Activated CD4-positive, alpha-beta T cell treated with anti-CD3 and anti-CD28 coated beads, Interleukin-2, amount 50 U/mL, for 4 hours (primary cell): Measurements from ENCODE around the gene CX3CR1.
A peak's percentile ranks its signal among the peaks of the same experiment; 100 is the strongest.
"Not testable (repeated sequence)": the region's sequence is repeated elsewhere in the genome, so short reads cannot be mapped to it uniquely, and the experiment has no call there.

Source experiments
- DNase-seq, 2 experiments: peaks; one replicate each; pipeline ENCODE4 v3.0.0-alpha.2; 2020

CX3CR1 gene

GRCh38 chr3:39279745-39280517 is at the start of gene CX3CR1:
CX3CR1 (minus strand) TSS chr3:39280036; CDS start chr3:39266509, 13,527 bp downstream.
- DNase-seq, result no peak

GRCh38 chr3:39329493-39329892 is 49.7 kb upstream of the CX3CR1 start, which contains the start of gene CCR8:
CCR8 (plus strand) TSS chr3:39329709; CDS start chr3:39332332, 2,623 bp downstream.
- DNase-seq, result no peak

GRCh38 chr3:39327746-39328349 is 48.0 kb upstream of the CX3CR1 start:
- no peak for DNase-seq

- DNase-seq, result no peak
Measured at GRCh38 chr3:39327053-39327745, 47.4 kb upstream of the CX3CR1 start.

- no peak for DNase-seq
Measured at GRCh38 chr3:39325236-39325635, 45.4 kb upstream of the CX3CR1 start.

- DNase-seq, result no peak
Measured at GRCh38 chr3:39323494-39323893, 43.7 kb upstream of the CX3CR1 start.

- no peak for DNase-seq
Measured at GRCh38 chr3:39322936-39323335, 43.1 kb upstream of the CX3CR1 start.

GRCh38 chr3:39322209-39322715 is 42.4 kb upstream of the CX3CR1 start:
- DNase-seq, result not testable (repeated sequence)

- not testable (repeated sequence) for DNase-seq
Measured at GRCh38 chr3:39321574-39321983, 41.7 kb upstream of the CX3CR1 start.

- DNase-seq, result no peak
Measured at GRCh38 chr3:39319249-39319648, 39.4 kb upstream of the CX3CR1 start.

- no peak for DNase-seq
Measured at GRCh38 chr3:39318301-39318700, 38.5 kb upstream of the CX3CR1 start.

- no peak for DNase-seq
Measured at GRCh38 chr3:39317571-39318169, 37.8 kb upstream of the CX3CR1 start.

GRCh38 chr3:39315420-39315819 is 35.6 kb upstream of the CX3CR1 start:
- DNase-seq, result no peak

- no peak for DNase-seq
Measured at GRCh38 chr3:39313289-39313688, 33.5 kb upstream of the CX3CR1 start.

- DNase-seq, result no peak
Measured at GRCh38 chr3:39302178-39302577, 22.3 kb upstream of the CX3CR1 start.

- DNase-seq, result no peak
Measured at GRCh38 chr3:39299279-39299678, 19.4 kb upstream of the CX3CR1 start.

- DNase-seq, result no peak
Measured at GRCh38 chr3:39296197-39297077, 16.6 kb upstream of the CX3CR1 start.

GRCh38 chr3:39295184-39295775 is 15.4 kb upstream of the CX3CR1 start:
- DNase-seq, result no peak

- no peak for DNase-seq
Measured at GRCh38 chr3:39294446-39295183, 14.8 kb upstream of the CX3CR1 start.

GRCh38 chr3:39292961-39293360 is 13.1 kb upstream of the CX3CR1 start:
- no peak for DNase-seq

- peak; percentile 69 to 72 for DNase-seq
Measured at GRCh38 chr3:39291903-39292329, 12.1 kb upstream of the CX3CR1 start.
